GM18868 (cell line): ENCODE results near the gene SPON1.
A peak's percentile ranks its signal among the peaks of the same experiment; 100 is the strongest.

ENCODE experiments used
- ATAC-seq: cut with Tn5 transposase; IDR thresholded peaks from one replicate; pipeline ENCODE4 v1.9.1; 2021; ENCODE audit warnings: mild to moderate bottlenecking, moderate library complexity; ENCODE audit not compliant: unreplicated experiment

Gene SPON1

GRCh38 chr11:14308897-14309387, 346.4 kb downstream of the SPON1 start:
- peak; percentile 37 for ATAC-seq

- ATAC-seq, result no peak
Measured at GRCh38 chr11:14309425-14310192, 347.1 kb downstream of the SPON1 start.

GRCh38 chr11:14310679-14311078, 348.2 kb downstream of the SPON1 start:
- ATAC-seq, result no peak

GRCh38 chr11:14312736-14313438, 350.4 kb downstream of the SPON1 start:
- no peak for ATAC-seq

GRCh38 chr11:14314127-14314526, 351.6 kb downstream of the SPON1 start:
- ATAC-seq, result peak; percentile 31

- peak; percentile 40 for ATAC-seq
Measured at GRCh38 chr11:14315130-14315529, 352.6 kb downstream of the SPON1 start.
